Activated T-helper 1 cell treated with anti-CD3 and anti-CD28 coated beads, Interleukin-2, amount 50 U/mL, for 16 hours (primary cell): Measurements from ENCODE around the gene GPC3.
A peak's percentile ranks its signal among the peaks of the same experiment; 100 is the strongest.

ENCODE experiments used
- DNase-seq, 2 donors: peaks; one replicate each; pipeline ENCODE4 v3.0.0-alpha.2; 2020; ENCODE audit warnings: low read depth in 1 of 2, low spot score in 1 of 2

Gene GPC3

GRCh38 chrX:133852401-133852800, 133.0 kb downstream of the GPC3 start:
- no peak for DNase-seq

GRCh38 chrX:133850399-133850798, 135.0 kb downstream of the GPC3 start:
- no peak for DNase-seq

- DNase-seq, result no peak
Observed at GRCh38 chrX:133849676-133850075, 135.7 kb downstream of the GPC3 start.

GRCh38 chrX:133847340-133847994, 137.9 kb downstream of the GPC3 start:
- no peak for DNase-seq

- no peak for DNase-seq
Observed at GRCh38 chrX:133846311-133846710, 139.1 kb downstream of the GPC3 start.

- DNase-seq, result no peak
Observed at GRCh38 chrX:133840415-133840814, 145.0 kb downstream of the GPC3 start.

- no peak for DNase-seq
Observed at GRCh38 chrX:133838761-133839676, 146.4 kb downstream of the GPC3 start.

GRCh38 chrX:133837091-133837490, 148.3 kb downstream of the GPC3 start:
- DNase-seq, result no peak

GRCh38 chrX:133836561-133836960, 148.8 kb downstream of the GPC3 start:
- no peak for DNase-seq

- DNase-seq, result no peak
Observed at GRCh38 chrX:133834771-133835170, 150.6 kb downstream of the GPC3 start.

- no peak for DNase-seq
Observed at GRCh38 chrX:133819546-133819945, 165.8 kb downstream of the GPC3 start.

- no peak for DNase-seq
Observed at GRCh38 chrX:133818019-133818418, 167.4 kb downstream of the GPC3 start.

GRCh38 chrX:133815496-133815895, 169.9 kb downstream of the GPC3 start:
- DNase-seq, result no peak

- DNase-seq, result no peak
Observed at GRCh38 chrX:133813971-133814370, 171.4 kb downstream of the GPC3 start.

- DNase-seq, result no peak
Observed at GRCh38 chrX:133812402-133812801, 173.0 kb downstream of the GPC3 start.

- no peak for DNase-seq
Observed at GRCh38 chrX:133810925-133811324, 174.5 kb downstream of the GPC3 start.

- DNase-seq, result no peak
Observed at GRCh38 chrX:133804072-133804471, 181.3 kb downstream of the GPC3 start.

GRCh38 chrX:133796282-133796681, 189.1 kb downstream of the GPC3 start:
- no peak for DNase-seq

GRCh38 chrX:133794126-133794525, 191.3 kb downstream of the GPC3 start:
- no peak for DNase-seq

- no peak for DNase-seq
Observed at GRCh38 chrX:133793626-133794025, 191.8 kb downstream of the GPC3 start.

- DNase-seq, result peak; percentile 5 to 36
Observed at GRCh38 chrX:133792198-133792953, 193.0 kb downstream of the GPC3 start.

GRCh38 chrX:133789829-133790228, 195.6 kb downstream of the GPC3 start:
- DNase-seq, result no peak
